GM21367 (cell line): ENCODE measurements around the gene KLHL2.
"Not testable (repeated sequence)": the region's sequence is repeated elsewhere in the genome, so short reads cannot be mapped to it uniquely, and the experiment has no call there.

ENCODE experiments used
- ATAC-seq: cut with Tn5 transposase; IDR thresholded peaks from one replicate; pipeline ENCODE4 v1.9.1; 2021; ENCODE audit not compliant: unreplicated experiment

Gene KLHL2

GRCh38 chr4:165201806-165202205, 5.6 kb upstream of the KLHL2 start:
- no peak for ATAC-seq

DNA sequence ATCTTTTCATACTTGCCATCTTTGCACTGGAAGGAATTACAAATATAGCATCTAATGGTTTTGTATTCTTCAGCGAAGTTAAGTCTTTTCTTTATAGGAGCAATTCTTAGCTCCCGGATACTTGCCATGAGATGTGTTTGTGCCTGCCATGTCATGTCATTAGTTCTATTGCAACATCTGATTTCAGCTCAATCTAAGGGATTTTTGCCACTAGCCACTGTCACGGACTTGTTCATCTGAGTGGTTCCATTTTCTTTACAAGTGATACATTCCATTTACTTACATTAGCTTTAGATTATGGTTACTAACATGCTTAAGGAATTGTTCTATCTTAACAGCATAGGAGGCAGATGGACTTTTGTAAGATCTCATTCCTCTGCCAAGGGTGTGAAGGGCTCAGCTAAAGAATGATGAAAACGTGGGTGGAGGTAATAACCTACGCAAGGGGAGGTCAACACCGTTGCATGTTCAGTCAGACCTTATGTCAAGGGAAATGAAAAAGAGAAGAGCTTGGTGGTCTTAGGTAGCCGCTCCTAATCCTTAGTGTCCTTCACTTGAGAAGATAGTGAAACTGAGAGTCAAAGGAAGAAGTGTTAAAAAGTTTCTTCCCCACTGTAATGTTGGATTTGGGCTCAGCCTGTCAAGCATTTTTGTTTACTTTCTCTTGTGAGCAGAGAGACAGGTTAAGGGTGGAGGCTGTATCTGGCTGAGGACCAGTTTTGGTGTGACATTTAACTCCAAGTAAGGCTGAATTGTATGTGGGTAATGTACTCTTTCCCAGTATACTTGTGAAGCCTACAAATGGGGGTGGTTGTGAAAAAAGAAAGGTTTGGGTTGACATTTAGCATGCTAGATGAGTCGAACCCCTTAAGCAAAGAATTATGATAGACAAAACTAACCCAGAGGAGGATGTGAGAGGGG, 3.6 kb upstream of the KLHL2 start:
- no peak for ATAC-seq

DNA sequence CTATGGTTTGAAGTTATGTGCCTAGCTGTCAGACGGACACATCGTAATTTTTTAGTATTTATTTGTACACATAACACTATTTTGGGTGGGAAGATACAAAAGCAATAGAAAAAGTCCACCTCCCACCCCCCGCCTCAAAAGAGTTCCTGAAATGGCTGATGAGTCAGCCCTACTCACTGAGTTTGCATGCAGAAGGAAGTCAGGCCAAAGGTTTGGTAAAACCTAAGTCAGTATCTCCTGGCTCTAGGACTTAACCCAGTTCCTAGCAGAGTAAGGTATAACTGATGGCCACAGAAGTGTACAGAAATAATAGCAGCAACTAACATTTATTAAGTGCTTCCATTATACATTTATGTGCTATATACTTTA, 2.9 kb upstream of the KLHL2 start:
- no peak for ATAC-seq

GRCh38 chr4:165207016-165207430, 338 bp upstream of the KLHL2 start:
- peak; percentile 24 for ATAC-seq

- no peak for ATAC-seq
These were observed 876 bp downstream of the KLHL2 start for GRCh38 chr4:165208221-165208652.

GRCh38 chr4:165208741-165209388, 1.5 kb downstream of the KLHL2 start:
- ATAC-seq = no peak

GRCh38 chr4:165209796-165210195, 2.4 kb downstream of the KLHL2 start:
- no peak for ATAC-seq

DNA sequence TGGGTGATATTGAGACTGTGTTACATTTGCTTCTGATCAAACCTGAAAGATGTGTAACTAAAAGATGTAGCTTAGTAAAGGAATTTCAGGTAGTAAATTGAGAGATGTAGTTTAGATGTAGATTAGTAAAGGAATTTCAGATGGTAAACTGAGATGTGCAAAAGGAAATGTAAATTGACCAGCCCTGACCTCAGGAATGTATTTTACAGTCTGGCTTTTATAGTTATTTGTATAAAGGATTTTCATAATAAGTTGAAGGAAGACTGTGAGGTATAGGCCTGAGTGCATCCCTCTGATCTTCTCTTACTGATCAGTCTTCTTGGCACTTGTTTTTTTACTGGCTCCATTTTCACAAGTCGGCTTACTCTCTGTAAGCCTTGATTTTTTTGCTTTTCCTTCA, 3.2 kb downstream of the KLHL2 start:
- no peak for ATAC-seq

DNA sequence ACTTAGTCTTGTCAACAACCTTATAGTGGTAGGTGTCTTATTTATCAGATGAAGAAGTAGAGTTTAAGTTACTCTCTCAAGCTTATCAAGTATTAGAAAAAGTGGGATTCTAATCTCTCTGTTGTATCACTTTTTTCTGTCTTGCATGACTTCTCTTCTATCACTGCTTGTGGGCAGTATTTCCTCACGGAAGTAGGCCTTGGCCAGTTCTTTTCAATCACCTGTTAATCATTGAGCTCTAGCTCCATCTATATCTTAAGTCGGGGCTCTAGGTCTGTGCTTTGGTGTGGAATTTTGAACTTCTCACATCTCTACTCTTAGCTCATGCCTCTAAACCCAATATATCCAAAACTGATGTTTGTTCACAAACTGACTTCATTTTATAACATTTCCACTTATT, 5.3 kb downstream of the KLHL2 start:
- ATAC-seq = not testable (repeated sequence)

- ATAC-seq = not testable (repeated sequence)
These were observed 6.0 kb downstream of the KLHL2 start for GRCh38 chr4:165213404-165213803.

GRCh38 chr4:165213991-165214709, 6.8 kb downstream of the KLHL2 start:
- ATAC-seq = not testable (repeated sequence)

- peak; percentile 38 for ATAC-seq
These were observed 7.8 kb downstream of the KLHL2 start for GRCh38 chr4:165215034-165215751.

GRCh38 chr4:165215761-165216487, 8.6 kb downstream of the KLHL2 start:
- ATAC-seq = peak; percentile 78

- no peak for ATAC-seq
These were observed 10.0 kb downstream of the KLHL2 start for GRCh38 chr4:165217325-165217724.

DNA sequence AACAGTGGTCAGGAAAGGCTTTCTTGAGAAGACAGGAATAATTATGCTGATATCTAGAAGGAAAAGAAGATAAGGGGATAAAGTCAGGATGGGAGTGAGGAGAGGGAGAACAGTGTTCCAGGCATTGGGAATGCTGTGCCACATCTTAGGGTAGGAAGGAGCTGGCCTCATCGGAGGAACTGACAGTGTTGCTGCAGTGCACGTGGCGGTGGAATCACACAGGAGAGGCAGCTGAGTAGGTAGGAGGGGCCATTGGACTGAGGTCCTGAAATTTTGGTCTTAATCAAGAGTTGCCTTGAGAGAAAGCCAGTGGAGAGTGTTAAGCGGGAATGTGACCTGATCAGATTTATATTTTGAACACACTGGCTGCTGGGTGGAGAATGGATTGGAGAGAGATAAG, 13.9 kb downstream of the KLHL2 start:
- not testable (repeated sequence) for ATAC-seq

DNA sequence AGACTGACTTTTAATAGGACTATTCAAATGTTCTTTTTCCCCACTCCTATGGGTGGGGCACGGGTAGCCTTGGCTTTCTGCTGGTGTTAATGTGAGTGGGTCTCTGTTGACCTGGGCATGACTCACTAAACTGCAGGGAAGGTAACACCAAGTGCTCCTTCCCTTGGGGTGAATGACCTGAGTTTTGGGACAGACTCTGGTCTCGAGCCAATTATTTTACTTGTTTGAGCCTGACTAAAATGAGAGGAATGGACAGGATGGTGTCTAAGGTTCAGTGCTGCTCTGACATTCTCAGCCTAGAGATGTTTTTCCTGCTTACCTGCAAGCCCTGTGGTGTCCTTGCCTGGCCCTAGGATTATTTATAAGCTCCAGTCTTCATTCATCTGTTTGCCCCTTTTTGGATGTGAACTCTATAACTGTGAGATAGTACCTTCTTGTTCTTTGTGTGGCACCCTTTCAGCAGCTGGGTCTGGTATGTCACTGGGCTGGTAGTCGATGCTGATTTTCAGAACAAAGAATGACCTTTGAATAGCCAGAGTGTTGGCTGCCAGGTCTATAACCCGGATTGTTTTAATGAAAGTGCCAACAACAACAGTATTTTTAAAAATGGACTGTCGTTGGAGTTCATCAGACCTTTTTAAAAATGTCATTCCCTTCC, 14.8 kb downstream of the KLHL2 start:
- not testable (repeated sequence) for ATAC-seq

- no peak for ATAC-seq
These were observed 15.3 kb downstream of the KLHL2 start for GRCh38 chr4:165222651-165222994.

DNA sequence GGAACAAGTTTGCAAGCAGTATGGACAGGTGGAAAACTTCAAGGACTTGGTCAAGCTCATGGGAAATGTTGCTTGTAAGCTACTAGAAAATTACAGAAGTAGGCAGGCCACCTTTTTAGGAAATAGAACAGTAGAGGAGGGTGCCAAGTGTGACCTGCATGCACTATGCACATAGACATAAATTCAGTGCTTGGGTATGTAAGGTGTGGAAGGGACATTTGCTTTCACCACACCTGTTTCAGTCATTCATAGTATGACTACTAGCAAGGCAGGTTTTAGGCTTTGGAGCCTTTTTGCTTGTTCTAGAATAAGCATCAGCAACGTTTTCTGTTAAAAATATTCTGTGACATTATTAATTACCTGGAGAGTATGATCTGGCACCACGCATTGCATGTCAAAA, 20.0 kb downstream of the KLHL2 start:
- ATAC-seq = not testable (repeated sequence)

DNA sequence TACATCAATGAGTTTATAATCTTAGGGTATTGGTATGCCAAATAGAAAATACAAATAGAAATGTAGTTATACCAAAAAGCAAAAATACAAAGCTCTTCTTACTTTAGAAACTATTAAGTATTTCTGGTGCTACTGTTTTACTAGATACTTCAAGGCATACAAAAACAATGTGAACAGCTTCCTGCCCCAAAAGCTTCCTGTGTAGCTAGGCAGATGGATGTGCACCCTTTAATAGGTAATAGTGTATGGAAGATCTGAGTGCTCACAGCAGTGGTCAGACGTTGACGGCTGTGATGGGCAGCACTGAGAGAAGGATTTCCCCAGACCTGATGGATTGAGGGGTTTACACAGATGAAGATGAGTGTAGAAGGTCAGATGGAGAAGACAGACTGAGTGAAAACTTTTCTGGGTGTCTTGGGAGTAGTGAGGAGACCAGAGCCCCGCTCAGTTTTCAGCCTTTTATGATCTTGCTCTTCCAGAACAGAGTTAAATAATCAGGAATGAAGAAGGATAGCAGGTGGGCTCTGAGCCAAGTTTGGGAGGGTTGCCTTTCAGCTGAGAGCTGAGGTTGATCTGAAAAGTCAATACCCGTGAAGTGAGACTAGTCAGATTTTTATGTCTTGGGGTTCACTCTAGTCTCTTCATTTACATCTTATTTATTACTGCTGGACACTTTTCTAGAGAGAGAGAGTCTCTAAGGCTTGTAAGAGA, 22.3 kb downstream of the KLHL2 start:
- ATAC-seq = not testable (repeated sequence)
